GM18517 (cell line): ENCODE results near the gene B4GALNT4.
"Not testable (repeated sequence)": the region's sequence is repeated elsewhere in the genome, so short reads cannot be mapped to it uniquely, and the experiment has no call there.

Source experiments
- ATAC-seq: cut with Tn5 transposase; IDR thresholded peaks from one replicate; pipeline ENCODE4 v1.9.1; 2021; ENCODE audit warnings: mild to moderate bottlenecking, moderate library complexity; ENCODE audit not compliant: unreplicated experiment

The B4GALNT4 gene

GRCh38 chr11:357582-357981 is 11.7 kb upstream of the B4GALNT4 start:
- no peak for ATAC-seq

GRCh38 chr11:358129-358800 is 11.0 kb upstream of the B4GALNT4 start:
- no peak for ATAC-seq

GRCh38 chr11:359181-359714 is 10.1 kb upstream of the B4GALNT4 start:
- ATAC-seq = no peak

- no peak for ATAC-seq
Observed at GRCh38 chr11:360326-361280, 8.7 kb upstream of the B4GALNT4 start.

- ATAC-seq = no peak
Observed at GRCh38 chr11:362642-363442, 6.5 kb upstream of the B4GALNT4 start.

GRCh38 chr11:363443-363805 is 5.9 kb upstream of the B4GALNT4 start:
- ATAC-seq = not testable (repeated sequence)

- ATAC-seq = no peak
Observed at GRCh38 chr11:363948-364761, 5.1 kb upstream of the B4GALNT4 start.

- no peak for ATAC-seq
Observed at GRCh38 chr11:364991-365725, 4.1 kb upstream of the B4GALNT4 start.

GRCh38 chr11:365831-366230 is 3.5 kb upstream of the B4GALNT4 start:
- ATAC-seq = no peak

GRCh38 chr11:367956-368413 is 1.3 kb upstream of the B4GALNT4 start:
- no peak for ATAC-seq

GRCh38 chr11:368414-369335 is 624 bp upstream of the B4GALNT4 start:
- no peak for ATAC-seq

- no peak for ATAC-seq
Observed at GRCh38 chr11:370070-370941, 1.0 kb downstream of the B4GALNT4 start.

- ATAC-seq = no peak
Observed at GRCh38 chr11:371051-371450, 1.8 kb downstream of the B4GALNT4 start.

GRCh38 chr11:371716-372590 is 2.7 kb downstream of the B4GALNT4 start:
- ATAC-seq = no peak

- ATAC-seq = no peak
Observed at GRCh38 chr11:372809-373715, 3.8 kb downstream of the B4GALNT4 start.
